SK-N-SH treated with all-trans-retinoic acid at 6 μM for 48 hours (cell line): ENCODE measurements around the gene NEK1.

Source experiments
- ATAC-seq: fragments of 200-7000 bp; cut with Tn5 transposase; 3 replicates; pipeline ENCODE4 v1.9.1; 2020; ENCODE audit warnings: mild to moderate bottlenecking, moderate library complexity
- ARNTL ChIP-seq: fragments of 450-650 bp; formaldehyde crosslinking; IDR thresholded peaks from 2 replicates; pipeline ENCODE4 v1.5.0; 2020; ENCODE audit warnings: low read depth, mild to moderate bottlenecking, moderate library complexity, borderline replicate concordance
- CSDC2 ChIP-seq: fragments of 250-450 bp; sonication (Bioruptor Pico); IDR thresholded peaks from 2 replicates; pipeline ENCODE4 v1.5.0; 2020; ENCODE audit warnings: mild to moderate bottlenecking, moderate library complexity
- CSRNP3 ChIP-seq: fragments of 250-450 bp; sonication (Bioruptor Pico); IDR thresholded peaks from 2 replicates; pipeline ENCODE4 v1.5.1; 2021; ENCODE audit warnings: mild to moderate bottlenecking, moderate library complexity
- ESRRG ChIP-seq: fragments of 250-450 bp; sonication (Bioruptor Pico); IDR thresholded peaks from 2 replicates; pipeline ENCODE4 v1.6.1; 2021; ENCODE audit warnings: mild to moderate bottlenecking
- GLIS3 ChIP-seq: fragments of 250-450 bp; sonication (Bioruptor Pico); IDR thresholded peaks from 2 replicates; pipeline ENCODE4 v1.5.0; 2020; ENCODE audit warnings: mild to moderate bottlenecking, moderate library complexity
- OSR1 ChIP-seq: fragments of 250-450 bp; sonication (Bioruptor Pico); IDR thresholded peaks from 2 replicates; pipeline ENCODE4 v1.8.0; 2022; ENCODE audit warnings: moderate library complexity, mild to moderate bottlenecking, inconsistent platforms
- PATZ1 ChIP-seq: fragments of 250-450 bp; sonication (Bioruptor Pico); IDR thresholded peaks from 2 replicates; pipeline ENCODE4 v1.8.0; 2020; ENCODE audit warnings: mild to moderate bottlenecking, moderate library complexity, borderline replicate concordance
- PPARA ChIP-seq: fragments of 250-450 bp; sonication (Bioruptor Pico); IDR thresholded peaks from 2 replicates; pipeline ENCODE4 v1.5.0; 2020; ENCODE audit warnings: mild to moderate bottlenecking, borderline replicate concordance
- RARB ChIP-seq: fragments of 250-450 bp; sonication (Bioruptor Pico); IDR thresholded peaks from 2 replicates; pipeline ENCODE4 v1.8.0; 2021; ENCODE audit warnings: mild to moderate bottlenecking, moderate library complexity
- SNAI2 ChIP-seq: fragments of 250-450 bp; sonication (Bioruptor Pico); IDR thresholded peaks from 2 replicates; pipeline ENCODE4 v1.5.0; 2020; ENCODE audit warnings: mild to moderate bottlenecking, moderate library complexity
- TCF4 ChIP-seq: fragments of 250-450 bp; sonication (Bioruptor Pico); IDR thresholded peaks from 2 replicates; pipeline ENCODE4 v1.8.0; 2021; ENCODE audit warnings: mild to moderate bottlenecking, moderate library complexity, borderline replicate concordance
- TSHZ2 ChIP-seq: fragments of 250-450 bp; sonication (Bioruptor Pico); IDR thresholded peaks from 2 replicates; pipeline ENCODE4 v1.5.0; 2020; ENCODE audit warnings: mild to moderate bottlenecking, moderate library complexity
- ZC3H10 ChIP-seq: fragments of 250-450 bp; sonication (Bioruptor Pico); IDR thresholded peaks from 2 replicates; pipeline ENCODE4 v1.5.1; 2021; ENCODE audit warnings: mild to moderate bottlenecking, moderate library complexity
- ZFP3 ChIP-seq: fragments of 250-450 bp; sonication (Bioruptor Pico); IDR thresholded peaks from 2 replicates; pipeline ENCODE4 v1.5.0; 2020; ENCODE audit warnings: mild to moderate bottlenecking, moderate library complexity
- ZFP30 ChIP-seq: fragments of 450-650 bp; formaldehyde crosslinking; IDR thresholded peaks from 2 replicates; pipeline ENCODE4 v1.5.0; 2022; ENCODE audit warnings: mild to moderate bottlenecking, moderate library complexity
- ZNF565 ChIP-seq: fragments of 450-650 bp; formaldehyde crosslinking; conservative IDR thresholded peaks from 2 replicates; pipeline ENCODE4 v1.5.0; 2020; ENCODE audit warnings: low read depth, mild to moderate bottlenecking, moderate library complexity
- ZNF70 ChIP-seq: fragments of 450-650 bp; formaldehyde crosslinking; IDR thresholded peaks from 2 replicates; pipeline ENCODE4 v1.5.0; 2020; ENCODE audit warnings: mild to moderate bottlenecking, moderate library complexity
- ZNF8 ChIP-seq: fragments of 450-650 bp; formaldehyde crosslinking; IDR thresholded peaks from 2 replicates; pipeline ENCODE4 v1.5.0; 2020; ENCODE audit warnings: mild to moderate bottlenecking, moderate library complexity
- TF ChIP-seq, protein P1 (sequence below): fragments of 250-450 bp; sonication (Bioruptor Pico); IDR thresholded peaks from 2 replicates; pipeline ENCODE4 v1.8.0; 2021; ENCODE audit warnings: low read depth, mild to moderate bottlenecking, moderate library complexity, borderline replicate concordance

NEK1 gene

GRCh38 chr4:169440446-169440845, 171.9 kb downstream of the NEK1 start (continued):
- no peak for TF ChIP-seq TSHZ2 (CRISPR knock-in tag)

- TF ChIP-seq ZNF70 (CRISPR knock-in tag) (peak; percentile 88), CSDC2 (CRISPR knock-in tag) (no peak)
- no peak; the same call in 2 of the 3 replicates for ATAC-seq
These were observed 173.1 kb downstream of the NEK1 start for GRCh38 chr4:169439244-169439643.

DNA sequence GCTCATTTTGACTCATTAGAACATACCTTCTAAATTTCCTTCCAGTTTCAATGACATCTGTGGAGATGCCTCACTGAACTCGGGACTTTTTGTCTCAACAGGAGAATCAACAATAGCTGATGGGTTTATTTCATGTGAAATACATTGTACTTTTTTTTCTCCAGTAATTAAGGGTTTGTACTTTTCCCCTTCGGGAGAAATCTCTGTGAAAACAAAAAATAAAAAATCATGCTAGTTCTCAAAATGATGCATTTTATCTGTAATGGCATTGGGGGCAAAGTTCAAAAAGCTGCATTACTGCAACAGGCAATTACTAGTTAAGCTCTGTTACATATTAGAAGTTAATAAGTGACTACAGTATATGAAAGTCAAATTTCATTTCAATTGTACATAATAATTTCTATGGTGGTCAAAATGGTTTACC, 174.3 kb downstream of the NEK1 start:
- TF ChIP-seq PPARA (no peak), ZFP3 (CRISPR knock-in tag) (no peak), TCF4 (CRISPR knock-in tag) (no peak)
- ATAC-seq, result no peak

GRCh38 chr4:169437299-169438047, 174.9 kb downstream of the NEK1 start:
- ATAC-seq, result no peak
- TF ChIP-seq ARNTL (CRISPR knock-in tag) (no peak), CSDC2 (CRISPR knock-in tag) (no peak), ZNF565 (no peak), ZNF8 (CRISPR knock-in tag) (no peak)
- TF ChIP-seq, all 23 proteins: peak for 0

GRCh38 chr4:169436734-169437133, 175.6 kb downstream of the NEK1 start:
- no peak for ATAC-seq
- TF ChIP-seq GLIS3, result no peak
- TF ChIP-seq ZC3H10 (CRISPR knock-in tag), result no peak
- TF ChIP-seq ZNF565, result no peak
- TF ChIP-seq TSHZ2 (CRISPR knock-in tag), result no peak
- TF ChIP-seq ESRRG (CRISPR knock-in tag), result no peak
- TF ChIP-seq, protein P1, sequence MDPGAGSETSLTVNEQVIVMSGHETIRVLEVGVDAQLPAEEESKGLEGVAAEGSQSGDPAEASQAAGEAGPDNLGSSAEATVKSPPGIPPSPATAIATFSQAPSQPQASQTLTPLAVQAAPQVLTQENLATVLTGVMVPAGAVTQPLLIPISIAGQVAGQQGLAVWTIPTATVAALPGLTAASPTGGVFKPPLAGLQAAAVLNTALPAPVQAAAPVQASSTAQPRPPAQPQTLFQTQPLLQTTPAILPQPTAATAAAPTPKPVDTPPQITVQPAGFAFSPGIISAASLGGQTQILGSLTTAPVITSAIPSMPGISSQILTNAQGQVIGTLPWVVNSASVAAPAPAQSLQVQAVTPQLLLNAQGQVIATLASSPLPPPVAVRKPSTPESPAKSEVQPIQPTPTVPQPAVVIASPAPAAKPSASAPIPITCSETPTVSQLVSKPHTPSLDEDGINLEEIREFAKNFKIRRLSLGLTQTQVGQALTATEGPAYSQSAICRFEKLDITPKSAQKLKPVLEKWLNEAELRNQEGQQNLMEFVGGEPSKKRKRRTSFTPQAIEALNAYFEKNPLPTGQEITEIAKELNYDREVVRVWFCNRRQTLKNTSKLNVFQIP (CRISPR knock-in tag), result no peak
- no peak for TF ChIP-seq ZFP30 (CRISPR knock-in tag)
- no peak for TF ChIP-seq SNAI2
- TF ChIP-seq PATZ1 (CRISPR knock-in tag), result no peak
- TF ChIP-seq OSR1 (CRISPR knock-in tag), result no peak
- TF ChIP-seq TCF4 (CRISPR knock-in tag), result no peak
- no peak for TF ChIP-seq RARB (CRISPR knock-in tag)
- no peak for TF ChIP-seq CSRNP3 (CRISPR knock-in tag)
